Loucy (cell line): ENCODE results near the gene NIF3L1.
A peak's percentile ranks its signal among the peaks of the same experiment; 100 is the strongest.

ENCODE experiments used
- H2AFZ ChIP-seq: fragments of 200-600 bp; sonication (generic); 2 replicates; pipeline ENCODE4 v1.6.0; 2016; ENCODE audit warnings: antibody characterized with exemption, mild to moderate bottlenecking, low read length, moderate library complexity
- H3F3A ChIP-seq: fragments of 200-600 bp; 2 replicates; pipeline ENCODE4 v1.6.0; 2016; ENCODE audit warnings: antibody characterized with exemption, low read depth, mild to moderate bottlenecking
- H3K27me3 ChIP-seq: fragments of 200-600 bp; sonication (generic); 2 replicates; pipeline ENCODE4 v1.6.1; 2014; ENCODE audit warnings: low read length, mild to moderate bottlenecking; ENCODE audit not compliant: insufficient read depth, poor library complexity, severe bottlenecking
- H3K36me3 ChIP-seq: fragments of 200-600 bp; sonication (generic); 2 replicates; pipeline ENCODE4 v1.6.1; 2016; ENCODE audit warnings: low read length; ENCODE audit not compliant: insufficient read depth
- H3K4me1 ChIP-seq: fragments of 200-600 bp; sonication (generic); 2 replicates; pipeline ENCODE4 v1.5.1; 2014; ENCODE audit warnings: low read length, mild to moderate bottlenecking; ENCODE audit not compliant: insufficient read depth, poor library complexity, severe bottlenecking
- H3K4me2 ChIP-seq: fragments of 200-600 bp; sonication (generic); 2 replicates; pipeline ENCODE4 v1.6.0; 2014; ENCODE audit warnings: antibody characterized with exemption, low read length, low read depth, mild to moderate bottlenecking; ENCODE audit not compliant: poor library complexity, severe bottlenecking
- H3K4me3 ChIP-seq: fragments of 200-600 bp; sonication (generic); 2 replicates; pipeline ENCODE4 v1.5.1; 2014; ENCODE audit warnings: low read length, mild to moderate bottlenecking, mixed read lengths; ENCODE audit not compliant: poor library complexity, severe bottlenecking
- H3K79me2 ChIP-seq: fragments of 200-600 bp; sonication (generic); 2 replicates; pipeline ENCODE4 v1.6.1; 2014; ENCODE audit warnings: low read length; ENCODE audit not compliant: insufficient read depth
- H3K9ac ChIP-seq: fragments of 200-600 bp; sonication (generic); 2 replicates; pipeline ENCODE4 v1.6.0; 2014; ENCODE audit warnings: mild to moderate bottlenecking, low read depth, low read length, moderate library complexity; ENCODE audit not compliant: poor library complexity, severe bottlenecking
- H3K9me2 ChIP-seq: fragments of 200-600 bp; sonication (generic); replicated peaks from 2 replicates; pipeline ENCODE4 v1.6.1; 2016; ENCODE audit warnings: low read depth, low read length, mixed read lengths
- H3K9me3 ChIP-seq: fragments of 200-600 bp; sonication (generic); 2 replicates; pipeline ENCODE4 v1.6.1; 2014; ENCODE audit warnings: mild to moderate bottlenecking, antibody characterized with exemption, low read length, low read depth; ENCODE audit not compliant: insufficient read depth
- H4K20me1 ChIP-seq: fragments of 200-600 bp; sonication (generic); 2 replicates; pipeline ENCODE4 v1.6.0; 2014; ENCODE audit warnings: antibody characterized with exemption, low read length, mild to moderate bottlenecking; ENCODE audit not compliant: insufficient read depth, poor library complexity, severe bottlenecking
- CTCF ChIP-seq: fragments of 200-600 bp; sonication (generic); conservative IDR thresholded peaks from 2 replicates; pipeline ENCODE4 v1.5.1; 2014; ENCODE audit warnings: mild to moderate bottlenecking, antibody characterized with exemption, low read length
- EZH2phosphoT487 ChIP-seq: fragments of 200-600 bp; IDR thresholded peaks from 2 replicates; pipeline ENCODE4 v1.6.1; 2018; ENCODE audit warnings: antibody characterized with exemption, mild to moderate bottlenecking, moderate library complexity, borderline replicate concordance

NIF3L1 gene

GRCh38 chr2:200861617-200862155 lies 27.5 kb upstream of the NIF3L1 start:
- no peaks in the 10 kb centered on the region for H3F3A ChIP-seq
- H3K9ac ChIP-seq: peak overlapping the region; percentile 95
- H3K27me3 ChIP-seq: peaks cover 12% of the 10 kb centered on the region
- peaks cover 78% of the 10 kb centered on the region for H3K79me2 ChIP-seq
- H3K9me2 ChIP-seq: no peaks in the 10 kb centered on the region
- peak overlapping the region; percentile 97 for H3K4me3 ChIP-seq
- no peaks in the 10 kb centered on the region for H3K9me3 ChIP-seq
- no peak for TF ChIP-seq CTCF
- no peak for TF ChIP-seq EZH2phosphoT487
- H3K4me1 ChIP-seq: peaks cover 47% of the 10 kb centered on the region
- peaks cover 71% of the 10 kb centered on the region for H4K20me1 ChIP-seq
- H3K36me3 ChIP-seq: peaks cover 53% of the 10 kb centered on the region
- peak overlapping the region; percentile 93 for H3K4me2 ChIP-seq
- H2AFZ ChIP-seq: no peak overlapping the region

GRCh38 chr2:200862532-200863000 lies 26.6 kb upstream of the NIF3L1 start:
- TF ChIP-seq EZH2phosphoT487 (no peak), CTCF (no peak)
- Histone ChIP-seq H2AFZ (no peak overlapping the region), H3K36me3 (peaks cover 44% of the 10 kb centered on the region), H3K9ac (peak overlapping the region; percentile 95), H3K4me1 (peaks cover 42% of the 10 kb centered on the region), H3K4me3 (peak overlapping the region; percentile 97), H3K9me2 (no peaks in the 10 kb centered on the region), H3K79me2 (peaks cover 69% of the 10 kb centered on the region), H3K4me2 (peak overlapping the region; percentile 93), H3K9me3 (no peaks in the 10 kb centered on the region), H3K27me3 (peaks cover 12% of the 10 kb centered on the region), H4K20me1 (peaks cover 62% of the 10 kb centered on the region), H3F3A (no peaks in the 10 kb centered on the region)

- H3K4me3 ChIP-seq: peak overlapping the region; percentile 97
- H3K27me3 ChIP-seq: peaks cover 12% of the 10 kb centered on the region
- no peaks in the 10 kb centered on the region for H3K9me3 ChIP-seq
- TF ChIP-seq CTCF: no peak
- no peak for TF ChIP-seq EZH2phosphoT487
- peaks cover 32% of the 10 kb centered on the region for H3K36me3 ChIP-seq
- peaks cover 57% of the 10 kb centered on the region for H3K79me2 ChIP-seq
- H3K4me1 ChIP-seq: peaks cover 29% of the 10 kb centered on the region
- H2AFZ ChIP-seq: peak overlapping the region; percentile 94
- peak overlapping the region; percentile 93 for H3K4me2 ChIP-seq
- H4K20me1 ChIP-seq: peaks cover 50% of the 10 kb centered on the region
- H3K9me2 ChIP-seq: no peaks in the 10 kb centered on the region
- peak overlapping the region; percentile 95 for H3K9ac ChIP-seq
- H3F3A ChIP-seq: no peaks in the 10 kb centered on the region
Observed at GRCh38 chr2:200863782-200864175, 25.4 kb upstream of the NIF3L1 start.
